ENCODE measurements around the gene GORASP1. TPM values are rescaled to one million over a fixed set of nuclear protein-coding genes. Genes with fewer than 3 reads are reported as not detected.

Gene GORASP1
- total RNA-seq, 4 donors from 2014 or later, result 32.3 to 73.4 (median 47.5) TPM

DNA sequence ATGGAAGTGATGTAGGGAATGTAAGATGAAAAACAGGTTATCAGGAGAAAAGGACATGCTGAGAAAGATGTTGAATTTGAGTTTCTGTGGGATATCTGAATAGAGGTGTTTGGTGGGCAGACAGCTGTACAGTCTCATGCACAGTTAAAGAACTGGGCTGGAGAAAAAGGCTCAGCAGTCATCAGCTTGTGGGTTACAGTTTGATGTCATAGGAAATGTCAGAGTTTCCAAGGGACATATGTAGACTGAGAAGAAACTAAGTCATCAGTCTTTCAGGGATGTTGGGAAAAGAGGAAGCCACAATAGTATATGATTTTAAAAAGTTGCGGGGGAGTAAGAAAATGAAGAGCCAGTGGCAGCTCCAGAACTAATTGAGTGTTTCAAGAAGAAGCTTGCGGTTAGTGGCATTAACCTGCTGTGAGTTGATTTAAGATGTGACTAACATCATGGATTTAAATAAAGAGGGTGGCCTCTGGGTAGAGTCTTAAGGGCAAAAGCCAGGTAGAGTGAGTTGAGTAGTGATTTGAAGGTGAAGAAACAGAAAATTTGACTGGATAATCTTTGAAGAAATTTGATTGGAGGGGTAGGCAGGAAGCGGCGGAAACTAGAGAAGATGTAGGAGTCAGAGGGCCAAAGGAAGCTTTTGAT, 24.6 kb downstream of the GORASP1 start:
- TF ChIP-seq CTCF (IDR thresholded peaks at IDR 0.05), result no peak
- TF ChIP-seq POLR2A (IDR thresholded peaks at IDR 0.05), result no peak
- peaks cover 0 to 3% of the 10 kb centered on the region in 2 donors for H3K36me3 ChIP-seq
- intact Hi-C loops (cut with DNase I; ENCODE audit: low total_unique reads), result no loop called here
- no peaks in the 10 kb centered on the region for H3K4me1 ChIP-seq
- no peaks in the 10 kb centered on the region for H3K27me3 ChIP-seq
- H3K9me3 ChIP-seq, result no peaks in the 10 kb centered on the region
- DNase-seq, result no peak
- no peak overlapping the region for H3K4me3 ChIP-seq
- no peak overlapping the region for H3K27ac ChIP-seq

GRCh38 chr3:39080026-39080425, 27.4 kb downstream of the GORASP1 start:
- Histone ChIP-seq H3K36me3 (no peaks in the 10 kb centered on the region), H3K4me3 (no peak overlapping the region), H3K4me1 (no peaks in the 10 kb centered on the region), H3K9me3 (no peaks in the 10 kb centered on the region), H3K27ac (no peak overlapping the region), H3K27me3 (no peaks in the 10 kb centered on the region)
- no peak for DNase-seq
- intact Hi-C loops (cut with DNase I; ENCODE audit: low total_unique reads), result no loop called here
- no peak for TF ChIP-seq POLR2A (IDR thresholded peaks at IDR 0.05)
- TF ChIP-seq CTCF (IDR thresholded peaks at IDR 0.05), result no peak

DNA sequence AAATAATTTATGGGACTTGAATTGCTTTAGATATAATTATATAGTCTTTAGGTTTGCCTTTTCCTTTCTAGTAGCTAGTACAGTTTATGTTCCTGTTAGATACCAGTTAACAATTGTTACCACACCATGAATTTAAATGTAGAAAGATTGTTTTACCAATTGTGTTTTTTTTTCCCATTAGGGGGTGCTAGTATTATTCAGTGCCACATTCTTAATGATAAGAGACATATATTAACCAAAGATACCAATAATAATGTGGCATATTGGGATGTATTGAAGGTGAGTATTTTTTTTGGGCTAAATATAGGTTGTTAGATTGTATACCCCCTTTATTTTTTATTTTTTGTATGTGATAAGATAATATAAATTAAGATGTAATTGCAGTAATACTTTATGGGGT, 27.9 kb downstream of the GORASP1 start:
- no peaks in the 10 kb centered on the region for H3K36me3 ChIP-seq
- TF ChIP-seq CTCF (IDR thresholded peaks at IDR 0.05), result no peak
- no peak for TF ChIP-seq POLR2A (IDR thresholded peaks at IDR 0.05)
- DNase-seq, result no peak
- H3K4me1 ChIP-seq, result no peaks in the 10 kb centered on the region
- H3K27ac ChIP-seq, result no peak overlapping the region
- intact Hi-C loops (cut with DNase I; ENCODE audit: low total_unique reads), result no loop called here
- no peaks in the 10 kb centered on the region for H3K9me3 ChIP-seq
- H3K27me3 ChIP-seq, result no peaks in the 10 kb centered on the region
- H3K4me3 ChIP-seq, result no peak overlapping the region

- H3K4me1 ChIP-seq, result no peaks in the 10 kb centered on the region
- intact Hi-C loops (cut with DNase I; ENCODE audit: low total_unique reads), result no loop called here
- no peaks in the 10 kb centered on the region for H3K9me3 ChIP-seq
- no peak overlapping the region for H3K27ac ChIP-seq
- H3K27me3 ChIP-seq, result no peaks in the 10 kb centered on the region
- no peak overlapping the region for H3K4me3 ChIP-seq
- TF ChIP-seq POLR2A (IDR thresholded peaks at IDR 0.05), result no peak
- no peak for TF ChIP-seq CTCF (IDR thresholded peaks at IDR 0.05)
- H3K36me3 ChIP-seq, result no peaks in the 10 kb centered on the region
- no peak for DNase-seq
Measured at GRCh38 chr3:39075910-39076309, 31.5 kb downstream of the GORASP1 start.

DNA sequence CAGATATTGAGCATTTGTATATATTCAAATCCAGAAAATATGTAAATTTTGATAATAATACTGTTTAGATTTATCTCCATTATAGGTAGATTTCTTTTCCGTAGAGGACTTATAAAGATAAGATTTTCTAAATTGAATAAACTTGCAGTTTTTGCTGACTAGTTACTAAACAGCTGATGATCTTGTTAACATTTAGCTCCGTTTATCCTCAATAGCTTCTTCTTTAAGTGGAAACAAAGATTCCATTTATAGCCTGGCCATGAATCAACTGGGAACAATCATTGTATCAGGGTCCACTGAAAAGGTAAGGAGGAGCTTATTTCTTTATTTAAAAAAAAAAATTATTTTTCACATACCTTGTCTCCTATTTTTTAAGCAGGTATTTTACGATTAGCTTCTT, 38.9 kb downstream of the GORASP1 start:
- H3K4me1 ChIP-seq, result no peaks in the 10 kb centered on the region
- no peak overlapping the region for H3K27ac ChIP-seq
- H3K9me3 ChIP-seq, result no peaks in the 10 kb centered on the region
- no peaks in the 10 kb centered on the region for H3K36me3 ChIP-seq
- DNase-seq, result no peak
- H3K4me3 ChIP-seq, result no peak overlapping the region
- no peaks in the 10 kb centered on the region for H3K27me3 ChIP-seq
- intact Hi-C loops (cut with DNase I; ENCODE audit: low total_unique reads), result no loop called here
- TF ChIP-seq POLR2A (IDR thresholded peaks at IDR 0.05) (no peak), CTCF (IDR thresholded peaks at IDR 0.05) (no peak)

All from uterus (tissue), 4 donors.